ENCODE results near the gene SLC25A45. TPM values are rescaled to one million over a fixed set of nuclear protein-coding genes. Genes with fewer than 3 reads are reported as not detected.
A peak's percentile ranks its signal among the peaks of the same experiment; 100 is the strongest.

The SLC25A45 gene
- total and polyA plus RNA-seq, 8 donors = 8.4 to 17.0 (median 11.8) TPM

DNA sequence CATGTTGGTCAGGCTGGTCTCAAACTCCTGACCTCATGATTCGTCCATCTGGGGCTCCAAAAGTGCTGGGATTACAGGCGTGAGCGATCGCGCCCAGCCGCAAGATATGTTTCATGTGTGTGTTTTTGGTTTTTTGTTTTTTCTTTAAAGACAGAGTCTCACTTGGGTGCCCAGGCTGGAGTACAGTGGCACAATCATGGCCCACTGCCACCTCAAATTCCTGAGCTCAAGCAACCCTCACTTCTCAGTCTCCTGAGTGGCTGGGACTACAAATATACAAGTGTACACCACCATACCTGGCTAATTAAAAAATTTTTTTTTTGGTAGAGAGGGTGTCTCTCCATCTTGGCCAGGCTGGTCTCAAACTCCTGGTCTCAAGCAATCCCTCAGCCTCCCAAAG is 19.5 kb downstream of the SLC25A45 start:
- Histone ChIP-seq H3K9me3 (no peaks in the 10 kb centered on the region), H3K4me1 (peaks cover 0 to 22% of the 10 kb centered on the region in 2 donors), H3K36me3 (no peaks in the 10 kb centered on the region), H3K4me3 (no peak overlapping the region), H3K27ac (peak overlapping the region in 1 of 2 donors; percentile 82), H3K27me3 (no peaks in the 10 kb centered on the region)
- intact Hi-C loops (cut with DNase I) = no loop called here
- DNase-seq (peak in 1 of 4 donors; percentile 28), ATAC-seq (peak; percentile 4)
- TF ChIP-seq, protein P1, sequence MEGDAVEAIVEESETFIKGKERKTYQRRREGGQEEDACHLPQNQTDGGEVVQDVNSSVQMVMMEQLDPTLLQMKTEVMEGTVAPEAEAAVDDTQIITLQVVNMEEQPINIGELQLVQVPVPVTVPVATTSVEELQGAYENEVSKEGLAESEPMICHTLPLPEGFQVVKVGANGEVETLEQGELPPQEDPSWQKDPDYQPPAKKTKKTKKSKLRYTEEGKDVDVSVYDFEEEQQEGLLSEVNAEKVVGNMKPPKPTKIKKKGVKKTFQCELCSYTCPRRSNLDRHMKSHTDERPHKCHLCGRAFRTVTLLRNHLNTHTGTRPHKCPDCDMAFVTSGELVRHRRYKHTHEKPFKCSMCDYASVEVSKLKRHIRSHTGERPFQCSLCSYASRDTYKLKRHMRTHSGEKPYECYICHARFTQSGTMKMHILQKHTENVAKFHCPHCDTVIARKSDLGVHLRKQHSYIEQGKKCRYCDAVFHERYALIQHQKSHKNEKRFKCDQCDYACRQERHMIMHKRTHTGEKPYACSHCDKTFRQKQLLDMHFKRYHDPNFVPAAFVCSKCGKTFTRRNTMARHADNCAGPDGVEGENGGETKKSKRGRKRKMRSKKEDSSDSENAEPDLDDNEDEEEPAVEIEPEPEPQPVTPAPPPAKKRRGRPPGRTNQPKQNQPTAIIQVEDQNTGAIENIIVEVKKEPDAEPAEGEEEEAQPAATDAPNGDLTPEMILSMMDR (IDR thresholded peaks at IDR 0.05) = no peak

DNA sequence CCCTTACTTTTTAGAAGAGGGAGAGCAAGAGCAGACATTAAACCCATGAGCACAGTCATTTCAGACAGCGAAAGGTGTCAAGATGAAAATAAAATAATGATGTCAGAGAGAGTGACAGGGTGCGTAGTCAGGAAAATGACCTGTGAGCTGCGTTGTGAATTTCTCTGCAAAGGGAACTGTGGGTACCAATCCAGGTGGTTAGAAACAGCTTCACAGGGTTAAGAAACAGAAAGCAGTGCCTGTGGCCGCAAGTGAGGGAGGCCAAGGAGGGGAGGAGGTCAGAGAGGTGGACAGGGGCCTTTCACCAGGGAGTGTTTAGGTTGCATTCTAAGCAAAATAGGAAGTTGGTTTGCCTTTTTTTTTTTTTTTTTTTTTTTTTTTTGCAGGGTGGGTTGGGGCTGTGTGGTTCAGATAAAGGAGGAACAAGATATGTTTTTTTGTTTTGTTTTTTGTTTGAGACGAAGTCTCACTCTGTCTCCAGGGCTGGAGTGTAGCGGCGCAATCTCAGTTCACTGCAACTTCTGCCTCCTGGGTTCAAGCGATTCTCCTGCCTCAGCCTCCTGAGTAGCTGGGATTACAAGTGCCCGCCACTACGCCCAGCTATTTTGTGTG is 20.0 kb downstream of the SLC25A45 start:
- DNase-seq = peak in 1 of 4 donors; percentile 36
- TF ChIP-seq, protein P1 (IDR thresholded peaks at IDR 0.05) = no peak
- Histone ChIP-seq H3K36me3 (no peaks in the 10 kb centered on the region), H3K27ac (peak overlapping the region in 1 of 2 donors; percentile 82), H3K4me3 (no peak overlapping the region), H3K27me3 (no peaks in the 10 kb centered on the region), H3K9me3 (no peaks in the 10 kb centered on the region), H3K4me1 (peaks cover 0 to 22% of the 10 kb centered on the region in 2 donors)
- ATAC-seq = peak; percentile 18
- intact Hi-C loops (cut with DNase I) = no loop called here

DNA sequence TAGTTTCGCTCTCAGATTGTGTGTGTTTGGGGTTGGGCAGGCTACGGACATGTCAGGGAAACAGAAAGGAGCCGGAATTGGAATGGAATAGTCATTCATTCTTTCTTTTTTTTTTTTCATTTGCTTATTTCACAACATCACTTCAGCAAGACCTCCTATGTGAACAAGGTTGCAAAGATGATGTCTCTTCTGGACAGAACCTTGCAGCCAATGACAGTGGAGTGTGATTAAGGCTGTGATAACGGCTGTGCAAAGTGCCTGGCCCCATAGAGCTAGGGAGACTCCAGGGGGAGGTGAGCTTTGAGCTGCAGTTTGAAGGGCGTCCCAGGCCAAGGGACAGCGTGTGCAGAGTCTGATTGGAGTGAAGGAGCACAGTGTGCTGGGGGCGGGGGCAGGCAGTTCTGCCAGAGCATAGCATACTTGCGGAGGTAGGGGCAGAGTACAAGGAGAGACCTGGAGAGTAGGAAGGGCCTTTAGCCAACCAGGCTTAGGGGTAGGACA is 24.5 kb downstream of the SLC25A45 start:
- H3K27ac ChIP-seq = no peak overlapping the region
- no peaks in the 10 kb centered on the region for H3K9me3 ChIP-seq
- H3K36me3 ChIP-seq = no peaks in the 10 kb centered on the region
- H3K4me3 ChIP-seq = no peak overlapping the region
- intact Hi-C loops (cut with DNase I) = no loop called here
- peaks cover 10 to 31% of the 10 kb centered on the region in 2 donors for H3K4me1 ChIP-seq
- TF ChIP-seq, protein P1 (IDR thresholded peaks at IDR 0.05) = no peak
- H3K27me3 ChIP-seq = peaks cover 0 to 23% of the 10 kb centered on the region in 2 donors
- no peak for ATAC-seq
- DNase-seq = no peak

DNA sequence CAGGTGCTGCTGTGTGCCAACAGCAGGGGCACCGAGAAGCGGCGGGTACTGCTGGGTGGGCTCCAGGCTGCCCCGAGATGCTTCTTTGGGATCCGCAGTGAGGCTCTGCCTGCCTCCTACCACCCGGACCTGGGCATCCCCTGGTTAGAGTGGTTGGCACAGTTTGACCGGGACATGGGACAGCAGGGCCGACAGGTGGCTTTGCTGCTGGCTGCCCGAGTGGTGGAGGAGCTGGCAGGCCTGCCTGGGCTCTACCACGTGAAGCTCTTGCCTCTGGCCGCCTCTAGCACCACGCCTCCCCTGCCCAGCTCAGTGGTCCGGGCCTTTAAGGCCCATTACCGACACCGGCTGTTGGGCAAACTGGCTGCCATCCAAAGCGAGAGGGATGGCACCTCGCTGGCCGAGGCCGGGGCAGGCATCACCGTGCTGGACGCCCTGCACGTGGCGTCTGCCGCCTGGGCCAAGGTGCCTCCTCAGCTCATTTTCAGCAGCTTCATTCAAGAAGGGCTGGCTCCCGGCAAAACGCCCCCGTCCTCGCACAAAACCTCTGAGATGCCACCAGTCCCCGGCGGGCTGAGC is 26.0 kb downstream of the SLC25A45 start:
- H3K27me3 ChIP-seq = peaks cover 0 to 23% of the 10 kb centered on the region in 2 donors
- no peak overlapping the region for H3K4me3 ChIP-seq
- intact Hi-C loops (cut with DNase I) = no loop called here
- peaks cover 0 to 13% of the 10 kb centered on the region in 2 donors for H3K36me3 ChIP-seq
- TF ChIP-seq, protein P1 (IDR thresholded peaks at IDR 0.05) = no peak
- peak in 1 of 4 donors; percentile 78 for DNase-seq
- no peak overlapping the region for H3K27ac ChIP-seq
- peaks cover 10 to 21% of the 10 kb centered on the region in 2 donors for H3K4me1 ChIP-seq
- ATAC-seq = no peak
- H3K9me3 ChIP-seq = no peaks in the 10 kb centered on the region

DNA sequence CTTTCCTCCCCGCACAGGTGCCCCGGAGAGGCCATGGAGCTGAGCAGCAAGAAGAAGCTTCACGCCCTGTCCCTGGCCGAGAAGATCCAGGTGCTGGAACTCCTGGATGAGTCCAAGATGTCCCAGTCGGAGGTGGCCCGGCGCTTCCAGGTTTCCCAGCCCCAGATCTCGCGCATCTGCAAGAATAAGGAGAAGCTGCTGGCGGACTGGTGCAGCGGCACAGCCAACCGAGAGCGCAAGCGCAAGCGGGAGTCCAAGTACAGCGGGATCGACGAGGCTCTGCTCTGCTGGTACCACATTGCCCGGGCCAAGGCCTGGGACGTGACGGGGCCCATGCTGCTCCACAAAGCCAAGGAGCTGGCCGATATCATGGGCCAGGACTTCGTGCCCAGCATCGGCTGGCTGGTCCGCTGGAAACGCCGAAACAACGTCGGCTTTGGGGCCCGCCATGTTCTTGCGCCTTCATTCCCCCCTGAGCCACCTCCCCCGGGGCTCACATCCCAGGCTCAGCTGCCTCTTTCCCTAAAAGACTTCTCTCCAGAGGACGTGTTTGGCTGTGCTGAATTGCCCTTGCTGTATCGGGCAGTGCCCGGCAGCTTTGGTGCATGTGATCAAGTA is 26.6 kb downstream of the SLC25A45 start:
- peak; percentile 1 for ATAC-seq
- TF ChIP-seq, protein P1 (IDR thresholded peaks at IDR 0.05) = no peak
- Histone ChIP-seq H3K36me3 (peaks cover 0 to 19% of the 10 kb centered on the region in 2 donors), H3K27ac (no peak overlapping the region), H3K9me3 (no peaks in the 10 kb centered on the region), H3K27me3 (peaks cover 0 to 23% of the 10 kb centered on the region in 2 donors), H3K4me1 (peaks cover 10 to 21% of the 10 kb centered on the region in 2 donors), H3K4me3 (peak overlapping the region; percentile 49 to 71)
- DNase-seq = peak in 2 of 4 donors; percentile 20 to 84
- intact Hi-C loops (cut with DNase I) = no loop called here

All from left lung (tissue), 10 donors.